ENCODE measurements around the gene MTNR1B. TPM values are rescaled to one million over a fixed set of nuclear protein-coding genes. Genes with fewer than 3 reads are reported as not detected.

The MTNR1B gene
- total RNA-seq, 2 donors from 2014 or later: not detected

GRCh38 chr11:92964471-92964870 lies 5.0 kb upstream of the MTNR1B start:
- WGBS, 2 donors: 55 to 56% methylated on average over 8 of the region's 8 CpGs
- Histone ChIP-seq H3K36me3 (replicated peaks in 1 of 2; ENCODE audit: insufficient read depth in 1 of 2, low read depth in 2 of 2) (no peaks in the 10 kb centered on the region), H3K4me1 (peaks cover 4% of the 10 kb centered on the region), H3K4me3 (no peak overlapping the region), H3K27ac (no peak overlapping the region), H3K27me3 (peaks cover 0 to 7% of the 10 kb centered on the region in 2 donors), H3K9me3 (no peaks in the 10 kb centered on the region)
- TF ChIP-seq POLR2A (IDR thresholded peaks at IDR 0.05): no peak
- TF ChIP-seq, protein P1, sequence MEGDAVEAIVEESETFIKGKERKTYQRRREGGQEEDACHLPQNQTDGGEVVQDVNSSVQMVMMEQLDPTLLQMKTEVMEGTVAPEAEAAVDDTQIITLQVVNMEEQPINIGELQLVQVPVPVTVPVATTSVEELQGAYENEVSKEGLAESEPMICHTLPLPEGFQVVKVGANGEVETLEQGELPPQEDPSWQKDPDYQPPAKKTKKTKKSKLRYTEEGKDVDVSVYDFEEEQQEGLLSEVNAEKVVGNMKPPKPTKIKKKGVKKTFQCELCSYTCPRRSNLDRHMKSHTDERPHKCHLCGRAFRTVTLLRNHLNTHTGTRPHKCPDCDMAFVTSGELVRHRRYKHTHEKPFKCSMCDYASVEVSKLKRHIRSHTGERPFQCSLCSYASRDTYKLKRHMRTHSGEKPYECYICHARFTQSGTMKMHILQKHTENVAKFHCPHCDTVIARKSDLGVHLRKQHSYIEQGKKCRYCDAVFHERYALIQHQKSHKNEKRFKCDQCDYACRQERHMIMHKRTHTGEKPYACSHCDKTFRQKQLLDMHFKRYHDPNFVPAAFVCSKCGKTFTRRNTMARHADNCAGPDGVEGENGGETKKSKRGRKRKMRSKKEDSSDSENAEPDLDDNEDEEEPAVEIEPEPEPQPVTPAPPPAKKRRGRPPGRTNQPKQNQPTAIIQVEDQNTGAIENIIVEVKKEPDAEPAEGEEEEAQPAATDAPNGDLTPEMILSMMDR (IDR thresholded peaks at IDR 0.05): no peak
- ATAC-seq: no peak
- intact Hi-C loops (cut with DNase I): no loop called here
- peak in 3 of 4 donors; percentile 13 to 72 (median 23) for DNase-seq

- Histone ChIP-seq H3K27ac (no peak overlapping the region), H3K9me3 (no peaks in the 10 kb centered on the region), H3K4me3 (no peak overlapping the region), H3K4me1 (peaks cover 7% of the 10 kb centered on the region), H3K36me3 (replicated peaks in 1 of 2; ENCODE audit: insufficient read depth in 1 of 2, low read depth in 2 of 2) (no peaks in the 10 kb centered on the region), H3K27me3 (peaks cover 0 to 14% of the 10 kb centered on the region in 2 donors)
- intact Hi-C loops (cut with DNase I): no loop called here
- TF ChIP-seq, protein P1 (IDR thresholded peaks at IDR 0.05): no peak
- TF ChIP-seq POLR2A (IDR thresholded peaks at IDR 0.05): no peak
- 67 to 70% methylated on average over 2 of the region's 2 CpGs for WGBS, 2 donors
- no peak for DNase-seq
- ATAC-seq: no peak
Measured at GRCh38 chr11:92965196-92965595, 4.3 kb upstream of the MTNR1B start.

DNA sequence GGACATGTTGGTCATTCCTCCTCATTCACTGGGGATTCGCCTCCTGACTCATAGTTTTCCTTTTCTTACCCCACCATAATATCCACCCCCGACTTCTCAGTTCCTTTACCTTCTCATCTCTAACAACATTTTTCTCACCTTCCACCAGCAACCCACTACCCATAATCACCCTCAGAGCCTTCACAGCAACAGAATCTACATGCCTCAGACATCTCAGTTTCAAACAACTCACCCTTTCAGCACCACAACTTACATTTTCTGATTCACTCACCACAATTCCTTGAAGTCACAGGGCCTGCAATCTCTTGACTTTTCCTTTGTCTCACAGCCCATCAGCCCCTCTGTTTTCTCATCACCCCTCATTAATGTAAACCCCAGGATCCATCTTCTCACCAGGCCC lies 2.3 kb upstream of the MTNR1B start:
- ATAC-seq (no peak), DNase-seq (no peak)
- peaks cover 7% of the 10 kb centered on the region for H3K4me1 ChIP-seq
- TF ChIP-seq POLR2A (IDR thresholded peaks at IDR 0.05): no peak
- TF ChIP-seq, protein P1 (IDR thresholded peaks at IDR 0.05): no peak
- H3K9me3 ChIP-seq: no peaks in the 10 kb centered on the region
- peaks cover 0 to 14% of the 10 kb centered on the region in 2 donors for H3K27me3 ChIP-seq
- intact Hi-C loops (cut with DNase I): no loop called here
- no peaks in the 10 kb centered on the region for H3K36me3 ChIP-seq (replicated peaks in 1 of 2; ENCODE audit: insufficient read depth in 1 of 2, low read depth in 2 of 2)
- H3K27ac ChIP-seq: no peak overlapping the region
- H3K4me3 ChIP-seq: no peak overlapping the region
- 77 to 79% methylated on average over 2 of the region's 2 CpGs for WGBS, 2 donors

GRCh38 chr11:92967867-92968266 lies 1.6 kb upstream of the MTNR1B start:
- 67 to 74% methylated on average over 2 of the region's 2 CpGs for WGBS, 2 donors
- no peak for TF ChIP-seq POLR2A (IDR thresholded peaks at IDR 0.05)
- TF ChIP-seq, protein P1 (IDR thresholded peaks at IDR 0.05): no peak
- no peak for ATAC-seq

GRCh38 chr11:92969293-92969633 lies 188 bp upstream of the MTNR1B start:
- H3K4me1 ChIP-seq: peaks cover 7% of the 10 kb centered on the region
- DNase-seq: no peak
- H3K9me3 ChIP-seq: no peaks in the 10 kb centered on the region
- no peak overlapping the region for H3K27ac ChIP-seq
- ATAC-seq: no peak
- WGBS, 2 donors: 5 to 15% methylated on average over 14 to 16 of the region's 16 CpGs
- H3K4me3 ChIP-seq: no peak overlapping the region
- peaks cover 0 to 14% of the 10 kb centered on the region in 2 donors for H3K27me3 ChIP-seq
- TF ChIP-seq, protein P1 (IDR thresholded peaks at IDR 0.05): no peak
- no peak for TF ChIP-seq POLR2A (IDR thresholded peaks at IDR 0.05)
- intact Hi-C loops (cut with DNase I): no loop called here
- H3K36me3 ChIP-seq (replicated peaks in 1 of 2; ENCODE audit: insufficient read depth in 1 of 2, low read depth in 2 of 2): no peaks in the 10 kb centered on the region

More at GRCh38 chr11:92967867-92968266, 1.6 kb upstream of the MTNR1B start:
- Histone ChIP-seq H3K9me3 (no peaks in the 10 kb centered on the region), H3K36me3 (replicated peaks in 1 of 2; ENCODE audit: insufficient read depth in 1 of 2, low read depth in 2 of 2) (no peaks in the 10 kb centered on the region), H3K27me3 (peaks cover 0 to 14% of the 10 kb centered on the region in 2 donors), H3K4me3 (no peak overlapping the region), H3K27ac (no peak overlapping the region), H3K4me1 (peaks cover 7% of the 10 kb centered on the region)
- intact Hi-C loops (cut with DNase I): no loop called here
- no peak for DNase-seq
